ENCODE data around the gene BRI3.

Gene BRI3

GRCh38 chr7:98254516-98254915, 27.0 kb upstream of the BRI3 start:
- no peak for DNase-seq

- DNase-seq: peak; percentile 7
These were observed 26.4 kb upstream of the BRI3 start for GRCh38 chr7:98254951-98255610.

- DNase-seq: no peak
These were observed 25.1 kb upstream of the BRI3 start for GRCh38 chr7:98256431-98256830.

GRCh38 chr7:98257701-98258100, 23.8 kb upstream of the BRI3 start:
- no peak for DNase-seq

GRCh38 chr7:98265841-98266271, 15.6 kb upstream of the BRI3 start:
- no peak for DNase-seq

- peak; percentile 27 for DNase-seq
These were observed 14.6 kb upstream of the BRI3 start for GRCh38 chr7:98266840-98267239.

- DNase-seq: peak; percentile 28
These were observed 14.2 kb upstream of the BRI3 start for GRCh38 chr7:98267303-98267702.

GRCh38 chr7:98276241-98276761, 5.2 kb upstream of the BRI3 start:
- peak; percentile 84 for DNase-seq

GRCh38 chr7:98278408-98278807, 3.1 kb upstream of the BRI3 start:
- no peak for DNase-seq

GRCh38 chr7:98278936-98279335, 2.5 kb upstream of the BRI3 start:
- DNase-seq: no peak

GRCh38 chr7:98280296-98280695, 1.2 kb upstream of the BRI3 start:
- DNase-seq: no peak

GRCh38 chr7:98281757-98282606, 496 bp downstream of the BRI3 start:
- DNase-seq: peak; percentile 43

GRCh38 chr7:98282703-98283102, 1.2 kb downstream of the BRI3 start:
- no peak for DNase-seq

- peak; percentile 93 for DNase-seq
These were observed 1.8 kb downstream of the BRI3 start for GRCh38 chr7:98283127-98283886.

GRCh38 chr7:98283887-98284222, 2.4 kb downstream of the BRI3 start:
- no peak for DNase-seq

GRCh38 chr7:98284335-98285036, 3.0 kb downstream of the BRI3 start:
- DNase-seq: peak; percentile 80

- no peak for DNase-seq
These were observed 3.9 kb downstream of the BRI3 start for GRCh38 chr7:98285157-98286092.

GRCh38 chr7:98286093-98286539, 4.6 kb downstream of the BRI3 start:
- DNase-seq: peak; percentile 97

- DNase-seq: no peak
These were observed 5.4 kb downstream of the BRI3 start for GRCh38 chr7:98286701-98287485.

- DNase-seq: no peak
These were observed 6.0 kb downstream of the BRI3 start for GRCh38 chr7:98287486-98287959.

Measured in suppressor macrophage treated with lipopolysaccharide for 4 hours (primary cell).